ENCODE results near the gene BMP8B. TPM values are rescaled to one million over a fixed set of nuclear protein-coding genes. Genes with fewer than 3 reads are reported as not detected.
A peak's percentile ranks its signal among the peaks of the same experiment; 100 is the strongest.
"Not testable (repeated sequence)": the region's sequence is repeated elsewhere in the genome, so short reads cannot be mapped to it uniquely, and the experiment has no call there.

Gene BMP8B
- total RNA-seq, 1 experiment from 2014 or later = 5.9 TPM

DNA sequence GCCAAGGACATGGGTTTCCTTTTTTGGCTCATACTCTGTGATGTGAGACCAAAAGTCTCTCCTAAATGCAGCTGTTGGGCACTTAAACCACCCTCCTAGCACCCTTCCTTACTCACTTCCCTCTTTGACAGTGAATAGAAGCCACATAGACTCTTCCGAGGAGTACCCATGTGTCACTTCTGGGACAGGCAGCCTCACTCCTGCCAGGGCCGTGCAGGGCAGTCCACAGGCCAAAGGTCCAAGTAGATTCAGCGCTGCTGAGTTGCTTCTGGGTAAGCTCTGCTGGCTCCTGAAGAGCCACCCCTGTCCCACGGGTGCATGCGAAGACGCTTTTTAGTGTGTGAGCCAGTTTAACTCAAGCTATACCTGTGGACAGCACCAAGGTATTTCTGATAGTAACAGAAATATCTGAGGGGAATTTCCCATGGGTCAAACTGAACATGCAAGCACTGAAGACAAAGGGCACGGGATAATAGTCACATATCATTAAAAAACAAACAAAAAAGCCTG lies 36.8 kb upstream of the BMP8B start:
- H3K4me1 ChIP-seq = peaks cover 40% of the 10 kb centered on the region
- TF ChIP-seq, protein P1, sequence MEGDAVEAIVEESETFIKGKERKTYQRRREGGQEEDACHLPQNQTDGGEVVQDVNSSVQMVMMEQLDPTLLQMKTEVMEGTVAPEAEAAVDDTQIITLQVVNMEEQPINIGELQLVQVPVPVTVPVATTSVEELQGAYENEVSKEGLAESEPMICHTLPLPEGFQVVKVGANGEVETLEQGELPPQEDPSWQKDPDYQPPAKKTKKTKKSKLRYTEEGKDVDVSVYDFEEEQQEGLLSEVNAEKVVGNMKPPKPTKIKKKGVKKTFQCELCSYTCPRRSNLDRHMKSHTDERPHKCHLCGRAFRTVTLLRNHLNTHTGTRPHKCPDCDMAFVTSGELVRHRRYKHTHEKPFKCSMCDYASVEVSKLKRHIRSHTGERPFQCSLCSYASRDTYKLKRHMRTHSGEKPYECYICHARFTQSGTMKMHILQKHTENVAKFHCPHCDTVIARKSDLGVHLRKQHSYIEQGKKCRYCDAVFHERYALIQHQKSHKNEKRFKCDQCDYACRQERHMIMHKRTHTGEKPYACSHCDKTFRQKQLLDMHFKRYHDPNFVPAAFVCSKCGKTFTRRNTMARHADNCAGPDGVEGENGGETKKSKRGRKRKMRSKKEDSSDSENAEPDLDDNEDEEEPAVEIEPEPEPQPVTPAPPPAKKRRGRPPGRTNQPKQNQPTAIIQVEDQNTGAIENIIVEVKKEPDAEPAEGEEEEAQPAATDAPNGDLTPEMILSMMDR (IDR thresholded peaks at IDR 0.05; ENCODE audit: insufficient read depth in 1 of 2, low read depth in 1 of 2, low read length in 1 of 2, severe bottlenecking in 1 of 2, unreplicated experiment in 1 of 2) = no peak
- H3K9me3 Mint-ChIP-seq (ENCODE audit: unreplicated experiment) = peaks cover 10% of the 10 kb centered on the region
- H3K36me3 Mint-ChIP-seq (ENCODE audit: insufficient read depth, unreplicated experiment) = peaks cover 12% of the 10 kb centered on the region
- BruUV-seq (replicated peaks) = no TSS peak
- peaks cover 50% of the 10 kb centered on the region for H3K4me1 Mint-ChIP-seq (ENCODE audit: low read depth, unreplicated experiment)
- H3K9me3 ChIP-seq = no peaks in the 10 kb centered on the region
- CTCF ChIA-PET = no interaction called here
- H3K27me3 ChIP-seq (replicated peaks; ENCODE audit: control insufficient read depth, insufficient read depth, low read length) = no peaks in the 10 kb centered on the region
- H3K27me3 Mint-ChIP-seq (ENCODE audit: insufficient read depth, unreplicated experiment) = no peaks in the 10 kb centered on the region
- H3K36me3 ChIP-seq (ENCODE audit: control insufficient read depth, insufficient read depth, low read length) = no peaks in the 10 kb centered on the region
- POLR2A ChIA-PET = no interaction called here
- peak; percentile 46 to 50 for DNase-seq
- no peak overlapping the region for H3K4me3 ChIP-seq (ENCODE audit: low read depth, low read length)
- H3K27ac Mint-ChIP-seq (ENCODE audit: unreplicated experiment) = peak overlapping the region; percentile 75
- intact Hi-C loops (cut with micrococcal nuclease; ENCODE audit: unreplicated experiment) = no loop called here
- peak overlapping the region; percentile 40 for H3K4me3 Mint-ChIP-seq (ENCODE audit: unreplicated experiment)

DNA sequence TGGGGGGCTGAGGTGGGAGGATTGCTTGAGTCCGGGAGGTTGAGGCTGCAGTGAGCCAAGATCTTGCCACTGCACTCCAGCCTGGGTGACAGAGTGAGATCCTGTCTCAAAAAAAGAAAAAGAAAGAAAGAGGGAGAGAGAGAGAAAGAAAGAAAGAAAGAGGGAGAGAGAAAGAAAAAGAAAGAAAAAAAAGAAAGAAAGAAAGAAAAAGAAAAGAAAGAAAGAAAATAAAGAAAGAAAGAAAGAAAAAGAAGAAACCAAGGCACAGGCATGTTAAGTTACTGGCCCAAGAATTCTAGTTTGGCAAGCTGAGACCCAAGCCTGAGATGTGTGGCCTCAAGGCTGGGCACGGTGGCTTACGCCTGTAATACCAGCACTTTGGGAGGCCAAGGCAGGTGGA lies 34.8 kb upstream of the BMP8B start:
- H3K4me1 ChIP-seq = peaks cover 32% of the 10 kb centered on the region
- intact Hi-C loops (cut with micrococcal nuclease; ENCODE audit: unreplicated experiment); H3K4me3 ChIP-seq (ENCODE audit: low read depth, low read length); H3K27me3 Mint-ChIP-seq (ENCODE audit: insufficient read depth, unreplicated experiment); H3K27ac Mint-ChIP-seq (ENCODE audit: unreplicated experiment); H3K4me3 Mint-ChIP-seq (ENCODE audit: unreplicated experiment); CTCF ChIA-PET; H3K9me3 ChIP-seq; POLR2A ChIA-PET; DNase-seq; H3K36me3 ChIP-seq (ENCODE audit: control insufficient read depth, insufficient read depth, low read length); H3K27me3 ChIP-seq (replicated peaks; ENCODE audit: control insufficient read depth, insufficient read depth, low read length); H3K9me3 Mint-ChIP-seq (ENCODE audit: unreplicated experiment); BruUV-seq (replicated peaks): not testable (repeated sequence)
- Mint-ChIP-seq H3K4me1 (ENCODE audit: low read depth, unreplicated experiment) (peaks cover 39% of the 10 kb centered on the region), H3K36me3 (ENCODE audit: insufficient read depth, unreplicated experiment) (peaks cover 12% of the 10 kb centered on the region)

DNA sequence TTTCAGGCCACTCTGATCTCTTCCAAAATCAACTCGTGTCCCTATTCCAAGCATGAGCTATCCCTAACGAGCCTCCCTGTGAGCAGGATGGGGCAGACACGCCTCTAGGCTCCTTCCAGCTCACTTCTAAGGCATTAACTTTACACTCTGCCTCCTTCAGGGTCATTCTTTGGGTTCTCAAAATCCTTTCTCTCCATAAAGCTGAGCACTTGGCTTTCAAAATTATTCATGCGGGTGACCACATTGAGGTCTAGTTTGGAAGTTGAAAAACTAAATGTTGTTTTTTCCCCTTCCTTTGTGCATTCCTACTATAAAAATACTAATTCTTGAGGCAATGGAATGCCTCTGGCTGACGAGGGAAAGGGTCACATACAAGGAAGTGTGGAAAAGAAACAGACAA lies 33.5 kb upstream of the BMP8B start:
- H3K36me3 ChIP-seq (ENCODE audit: control insufficient read depth, insufficient read depth, low read length) = no peaks in the 10 kb centered on the region
- Mint-ChIP-seq H3K27ac (ENCODE audit: unreplicated experiment) (no peak overlapping the region), H3K27me3 (ENCODE audit: insufficient read depth, unreplicated experiment) (no peaks in the 10 kb centered on the region), H3K9me3 (ENCODE audit: unreplicated experiment) (peaks cover 10% of the 10 kb centered on the region), H3K4me3 (ENCODE audit: unreplicated experiment) (no peak overlapping the region), H3K4me1 (ENCODE audit: low read depth, unreplicated experiment) (peaks cover 30% of the 10 kb centered on the region), H3K36me3 (ENCODE audit: insufficient read depth, unreplicated experiment) (peaks cover 12% of the 10 kb centered on the region)
- H3K27me3 ChIP-seq (replicated peaks; ENCODE audit: control insufficient read depth, insufficient read depth, low read length) = no peaks in the 10 kb centered on the region
- no peak for DNase-seq
- ChIA-PET CTCF (no interaction called here), POLR2A (no interaction called here)
- no TSS peak for BruUV-seq (replicated peaks)
- TF ChIP-seq, protein P1 (IDR thresholded peaks at IDR 0.05; ENCODE audit: insufficient read depth in 1 of 2, low read depth in 1 of 2, low read length in 1 of 2, severe bottlenecking in 1 of 2, unreplicated experiment in 1 of 2) = no peak
- H3K4me3 ChIP-seq (ENCODE audit: low read depth, low read length) = no peak overlapping the region
- H3K9me3 ChIP-seq = no peaks in the 10 kb centered on the region
- intact Hi-C loops (cut with micrococcal nuclease; ENCODE audit: unreplicated experiment) = no loop called here
- peaks cover 34% of the 10 kb centered on the region for H3K4me1 ChIP-seq

All from Caco-2 (cell line).